HG02870 (cell line): ENCODE measurements around the gene SLC18A2.
"Not testable (repeated sequence)": the region's sequence is repeated elsewhere in the genome, so short reads cannot be mapped to it uniquely, and the experiment has no call there.

ENCODE experiments used
- ATAC-seq: cut with Tn5 transposase; IDR thresholded peaks from one replicate; pipeline ENCODE4 v1.9.1; 2021; ENCODE audit warnings: mild to moderate bottlenecking, moderate library complexity; ENCODE audit not compliant: unreplicated experiment

The SLC18A2 gene

DNA sequence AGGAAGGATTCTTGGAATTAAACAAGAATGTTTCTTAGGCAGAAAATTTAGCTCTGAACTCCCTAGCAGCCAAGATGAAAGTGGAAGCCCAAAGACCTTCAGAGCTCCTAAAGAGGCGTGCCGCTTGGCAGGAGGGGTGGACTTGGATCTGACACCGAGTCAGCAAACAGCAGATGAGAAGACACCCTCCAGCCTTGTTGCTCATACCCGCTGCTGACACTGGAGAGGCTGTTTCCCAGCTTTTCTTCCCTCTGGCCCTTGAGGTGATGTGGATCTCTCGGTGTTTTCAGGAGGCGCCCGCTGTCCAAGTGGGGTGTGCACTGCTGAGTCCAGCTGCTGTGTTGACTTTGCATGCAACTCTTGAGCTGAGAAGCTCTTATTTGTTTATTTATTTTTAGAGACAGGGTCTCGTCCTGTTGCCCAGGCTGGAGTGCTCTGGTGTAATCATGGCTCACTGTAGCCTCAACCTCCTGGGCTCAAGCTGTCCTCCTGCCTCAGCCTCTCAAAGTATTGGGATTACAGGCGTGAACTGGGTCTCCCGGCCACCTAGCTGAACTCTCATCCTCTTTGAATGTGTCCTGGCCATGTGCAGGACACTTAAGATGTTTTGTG lies 21.5 kb downstream of the SLC18A2 start:
- ATAC-seq, result no peak

DNA sequence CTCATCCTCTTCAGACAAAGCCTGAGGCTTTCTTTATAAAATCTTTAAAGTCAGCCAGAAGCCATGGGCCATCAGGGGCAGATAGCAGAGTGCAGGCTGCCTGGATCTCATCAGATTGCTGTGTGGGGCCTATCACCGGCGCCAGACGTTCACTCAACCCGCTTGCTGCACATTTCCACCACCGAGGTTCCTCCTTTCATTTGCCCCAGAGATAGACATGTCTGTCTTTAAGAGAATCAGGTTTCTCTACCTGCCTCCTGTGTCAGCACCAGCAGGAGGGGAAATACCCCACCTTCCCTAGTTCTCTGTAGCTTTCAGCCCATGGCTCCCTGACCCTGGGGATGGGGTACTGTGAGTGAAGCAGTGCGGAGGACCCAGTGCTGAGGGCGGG lies 22.0 kb downstream of the SLC18A2 start:
- ATAC-seq, result no peak

DNA sequence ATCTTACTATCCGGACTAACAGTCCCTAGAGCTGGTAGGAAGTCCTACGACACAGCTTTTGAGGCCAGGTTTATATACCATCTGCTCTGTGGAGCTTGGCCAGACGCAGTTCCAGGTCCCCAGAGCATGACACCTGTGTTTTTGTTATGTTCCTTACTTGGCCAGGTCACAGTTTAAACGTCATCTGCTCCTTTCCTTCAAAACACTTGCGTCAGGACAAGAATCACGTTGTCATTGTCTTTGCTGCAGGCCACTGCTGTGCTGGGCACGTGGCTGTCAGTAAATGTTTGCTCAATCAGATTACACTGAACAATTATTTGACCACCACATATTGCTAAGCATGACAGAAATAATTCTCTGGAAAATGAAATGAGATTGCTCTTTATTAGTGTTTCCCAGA lies 23.9 kb downstream of the SLC18A2 start:
- ATAC-seq, result no peak

DNA sequence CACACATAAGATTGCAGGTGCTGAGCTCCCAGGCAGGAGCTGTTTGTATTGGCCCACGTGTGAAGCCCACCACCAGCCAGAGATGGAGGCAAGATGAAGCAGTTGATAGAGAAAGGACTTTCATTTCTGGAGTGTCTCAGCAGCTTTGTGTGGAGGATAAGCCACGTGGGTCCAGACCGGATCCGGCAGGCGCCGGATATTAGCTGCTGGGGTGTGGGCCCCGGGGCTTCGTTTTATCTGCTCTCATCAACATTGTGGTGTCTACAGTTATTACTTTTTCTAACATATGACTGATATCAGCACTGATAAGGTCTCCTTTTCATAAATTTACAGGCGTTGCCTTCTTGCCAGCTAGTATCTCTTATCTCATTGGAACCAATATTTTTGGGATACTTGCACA lies 25.5 kb downstream of the SLC18A2 start:
- no peak for ATAC-seq

DNA sequence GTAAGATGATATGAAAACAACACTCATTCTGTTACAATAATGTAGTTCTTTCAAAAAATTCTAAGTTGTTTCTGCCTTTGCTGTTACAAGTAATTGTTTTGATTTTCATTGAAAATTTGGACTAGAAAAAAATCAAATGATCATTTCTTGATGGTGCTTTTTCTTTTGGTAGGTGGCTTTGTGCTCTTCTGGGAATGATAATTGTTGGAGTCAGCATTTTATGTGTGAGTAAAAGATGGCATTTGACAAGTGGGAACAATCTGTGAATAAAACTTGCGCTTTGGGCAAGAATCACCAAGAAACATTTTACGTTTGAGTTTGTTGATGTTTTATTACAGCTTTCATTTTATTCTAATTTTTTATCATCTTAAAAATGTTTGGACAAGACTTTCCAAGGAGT lies 25.9 kb downstream of the SLC18A2 start:
- no peak for ATAC-seq

DNA sequence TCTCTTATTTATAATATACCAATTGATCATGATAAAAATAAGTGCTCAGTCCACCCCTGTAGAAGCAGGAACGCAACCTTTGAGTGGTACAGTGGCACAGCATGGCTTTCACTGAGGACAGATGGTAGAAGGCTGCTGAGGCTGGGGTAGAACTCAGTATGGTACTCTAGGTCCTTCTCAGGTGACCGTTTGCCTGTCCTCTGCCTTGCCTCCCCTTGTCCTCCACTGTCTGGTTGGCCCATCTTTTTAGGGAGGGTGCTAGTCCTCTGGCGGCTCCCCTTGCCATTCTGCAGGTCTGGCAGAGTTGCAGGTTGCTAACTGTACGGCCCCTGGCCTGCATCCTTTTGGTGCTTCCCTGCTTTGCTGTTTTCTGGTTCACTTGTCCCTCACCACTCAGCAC lies 27.3 kb downstream of the SLC18A2 start:
- ATAC-seq, result no peak

DNA sequence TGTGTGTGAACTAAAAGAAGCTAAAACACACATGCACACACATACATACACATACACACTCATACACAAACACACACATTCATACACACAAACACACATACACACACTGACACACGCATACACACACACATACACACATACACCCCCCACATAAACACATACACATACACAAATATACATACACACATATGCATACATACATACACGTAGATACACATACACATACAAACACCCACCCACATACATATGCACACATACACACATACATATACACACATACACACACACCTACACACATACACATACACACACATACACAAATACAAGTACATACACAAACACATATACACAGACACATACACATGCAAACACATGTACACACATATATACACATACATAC lies 28.0 kb downstream of the SLC18A2 start:
- no peak for ATAC-seq

DNA sequence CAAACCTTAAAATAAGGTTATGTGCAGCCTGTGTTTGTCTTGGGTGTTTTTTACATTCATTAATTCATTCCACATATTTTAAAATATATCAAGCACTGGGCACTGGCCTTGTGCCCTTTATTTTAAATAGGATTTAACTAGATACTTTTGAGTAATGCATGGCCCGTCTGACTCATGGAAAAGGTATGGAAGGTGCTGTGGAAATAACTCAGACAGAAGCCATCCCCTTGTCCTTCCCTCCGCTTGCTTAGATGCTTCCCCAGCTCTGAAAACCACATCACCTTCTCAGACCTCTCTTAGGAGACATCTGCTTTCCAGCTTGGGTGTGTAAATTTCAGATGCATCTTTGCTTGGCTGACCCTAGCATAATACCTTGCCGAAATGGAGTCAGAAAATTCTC lies 30.5 kb downstream of the SLC18A2 start:
- ATAC-seq, result no peak

DNA sequence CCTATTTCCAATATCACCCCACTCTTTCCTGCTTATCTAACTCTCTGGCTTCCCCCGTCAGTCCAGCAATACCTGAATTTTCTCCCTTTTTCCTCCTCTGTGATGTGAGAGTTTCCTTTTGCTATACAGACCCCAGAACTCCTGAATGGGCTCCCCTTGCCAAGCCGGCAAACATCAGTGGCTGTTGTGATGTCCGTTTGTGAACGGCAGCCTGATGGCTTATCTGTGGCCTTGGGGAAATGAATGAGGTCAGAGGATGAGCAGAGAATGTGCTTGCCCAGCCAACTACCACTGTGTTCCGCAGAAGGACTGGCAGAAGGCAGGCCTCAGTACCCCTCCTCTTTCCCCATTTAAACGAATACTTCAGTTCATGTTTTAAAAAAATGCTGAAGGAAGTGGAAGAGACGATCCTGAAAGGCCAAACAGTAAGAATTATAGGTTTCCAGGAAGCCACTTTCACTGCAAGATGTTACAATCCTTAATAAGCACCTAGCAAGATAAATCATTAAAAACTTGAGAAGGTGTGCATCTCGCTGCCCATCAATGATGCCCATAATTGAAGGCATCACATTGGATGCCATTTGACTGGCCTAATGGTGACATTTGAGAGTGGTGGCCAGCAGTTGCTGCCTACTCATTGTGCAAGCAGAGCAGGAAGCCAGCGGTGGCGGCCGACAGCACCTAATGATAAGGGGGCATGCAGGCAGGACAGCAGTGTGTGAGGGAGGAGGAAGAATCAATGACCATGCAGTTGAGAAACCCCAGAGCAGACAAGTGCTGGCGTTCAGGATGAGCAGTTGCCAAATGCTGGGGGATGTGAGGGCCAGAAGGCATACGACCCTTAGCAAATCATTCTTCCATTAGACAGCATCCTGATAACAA lies 31.5 kb downstream of the SLC18A2 start:
- no peak for ATAC-seq

DNA sequence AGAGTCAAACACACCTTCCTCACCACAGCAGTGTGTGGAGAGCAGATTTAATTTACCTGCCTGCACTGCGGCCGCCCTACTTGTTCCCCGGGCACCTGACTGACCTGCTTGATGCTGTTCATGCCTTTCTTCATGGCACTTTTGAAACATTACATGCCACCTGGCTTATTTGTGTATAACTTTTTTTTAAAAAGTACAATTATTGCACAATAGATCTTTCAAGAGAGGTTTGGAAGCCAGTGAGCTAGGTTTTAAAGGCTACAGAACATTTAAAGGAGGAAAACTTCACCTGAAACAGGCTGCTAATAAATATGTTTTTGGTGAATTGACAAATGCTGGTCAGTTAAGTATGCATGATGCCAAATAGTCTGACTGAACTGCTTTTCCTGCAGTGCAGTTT lies 33.1 kb downstream of the SLC18A2 start:
- ATAC-seq, result no peak

DNA sequence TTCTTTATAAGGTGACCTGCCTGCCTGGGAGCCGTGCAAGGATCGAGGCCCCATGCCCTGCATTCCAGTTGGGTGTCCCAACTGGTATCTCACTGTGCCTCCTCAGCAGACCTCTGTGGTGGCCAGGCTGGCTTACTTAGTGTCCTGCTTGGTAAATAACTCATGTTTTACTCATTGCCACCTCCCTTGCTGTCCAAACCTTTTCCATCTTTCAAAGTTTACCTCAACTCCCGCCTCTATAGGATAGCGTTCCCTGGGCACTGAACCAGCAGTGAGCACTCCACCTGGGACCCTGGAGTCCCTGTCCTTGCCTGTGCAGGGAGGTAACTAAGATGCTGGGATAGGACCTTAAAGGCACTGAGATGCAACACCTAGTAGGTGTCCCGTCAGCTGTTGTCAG lies 33.6 kb downstream of the SLC18A2 start:
- ATAC-seq, result no peak

DNA sequence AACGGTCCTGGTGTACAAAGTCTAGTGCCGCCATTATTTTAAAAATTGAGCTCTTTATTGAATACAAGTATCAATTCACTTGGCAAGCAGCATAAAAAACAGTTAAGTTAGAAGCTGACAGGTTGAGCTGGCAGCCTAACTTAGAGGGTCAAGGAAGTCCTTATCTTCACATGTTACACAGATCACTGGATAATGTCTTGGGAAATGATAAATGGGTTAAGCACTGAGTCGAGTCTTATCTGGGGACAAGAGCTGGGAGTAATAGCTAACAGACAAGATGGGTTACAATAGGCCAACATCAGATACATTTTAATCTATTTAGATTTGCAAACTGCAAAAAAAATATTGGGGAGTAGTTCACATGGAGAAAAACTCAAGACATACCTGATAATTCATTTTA lies 34.2 kb downstream of the SLC18A2 start:
- ATAC-seq, result no peak

DNA sequence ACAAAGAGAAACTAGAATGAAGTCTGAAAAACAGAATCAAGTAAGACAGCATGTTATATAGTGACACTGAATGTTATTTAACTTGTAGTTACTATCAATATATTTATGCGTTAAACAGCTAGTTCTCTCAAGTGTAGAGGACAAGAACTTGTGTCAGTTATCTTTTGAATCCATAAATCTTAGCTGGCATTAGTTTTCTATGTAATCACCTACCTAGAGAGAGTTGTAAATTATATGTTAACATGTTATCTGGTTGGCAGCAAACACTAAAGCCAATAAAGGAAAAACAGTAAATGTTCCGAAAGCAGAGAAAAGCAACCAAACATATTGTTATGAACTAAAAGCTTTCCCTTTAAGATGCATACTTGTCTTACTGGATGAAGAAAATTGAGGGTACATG lies 36.8 kb downstream of the SLC18A2 start:
- no peak for ATAC-seq

DNA sequence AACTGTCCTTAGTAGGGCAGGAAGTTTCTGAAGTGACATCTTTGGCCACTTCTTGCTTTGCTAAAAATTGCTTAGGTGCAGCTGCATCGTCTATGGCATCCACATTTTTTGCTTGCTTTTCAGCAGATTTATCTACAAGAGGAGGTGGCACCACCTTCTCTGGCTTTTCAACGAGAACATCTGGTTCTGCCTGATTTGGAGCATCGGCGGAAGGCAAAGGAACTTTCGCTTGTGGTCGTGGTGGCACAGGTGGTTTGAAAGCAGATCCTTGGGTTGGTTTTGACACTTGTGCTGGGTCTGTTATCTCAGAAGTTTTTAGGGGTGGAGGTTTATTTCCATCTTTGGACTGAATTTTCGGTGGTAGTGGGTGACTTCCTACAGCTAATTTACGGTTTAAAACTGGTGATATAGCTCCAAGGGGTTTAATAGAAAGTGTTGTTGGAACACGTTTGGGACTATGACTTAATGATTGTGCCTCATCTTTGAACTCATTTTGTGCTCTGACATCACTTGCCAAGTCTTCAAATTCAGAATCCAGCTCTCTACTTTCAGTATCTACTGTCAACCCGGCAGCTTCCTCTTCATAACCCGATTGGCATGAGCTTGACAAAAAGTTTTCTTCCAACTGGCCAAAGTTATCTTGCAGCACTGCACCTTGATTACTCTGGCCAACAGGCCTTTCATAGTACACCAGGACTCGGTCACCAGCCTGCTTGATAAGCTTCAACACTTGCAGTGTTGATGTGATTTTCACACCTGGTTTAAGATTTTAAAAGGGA lies 44.0 kb downstream of the SLC18A2 start:
- no peak for ATAC-seq

DNA sequence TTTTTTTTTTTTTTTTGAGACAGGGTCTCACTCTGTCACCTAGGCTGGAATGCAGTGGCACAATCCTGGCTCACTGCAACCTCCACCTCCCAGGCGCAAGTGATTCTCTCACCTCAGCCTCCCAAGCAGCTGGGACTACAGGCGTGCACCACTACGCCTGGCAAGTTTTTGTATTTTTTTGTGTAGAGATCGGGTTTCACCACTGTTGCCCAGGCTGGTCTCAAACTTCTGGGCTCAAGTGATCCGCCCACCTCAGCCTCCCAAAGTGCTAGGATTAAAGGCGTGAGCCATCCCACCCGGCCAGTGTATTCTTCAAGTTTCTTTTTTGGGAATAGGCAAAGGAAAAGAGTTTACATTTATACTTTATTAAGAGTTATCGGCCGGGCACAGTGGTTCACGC lies 50.0 kb downstream of the SLC18A2 start:
- not testable (repeated sequence) for ATAC-seq

DNA sequence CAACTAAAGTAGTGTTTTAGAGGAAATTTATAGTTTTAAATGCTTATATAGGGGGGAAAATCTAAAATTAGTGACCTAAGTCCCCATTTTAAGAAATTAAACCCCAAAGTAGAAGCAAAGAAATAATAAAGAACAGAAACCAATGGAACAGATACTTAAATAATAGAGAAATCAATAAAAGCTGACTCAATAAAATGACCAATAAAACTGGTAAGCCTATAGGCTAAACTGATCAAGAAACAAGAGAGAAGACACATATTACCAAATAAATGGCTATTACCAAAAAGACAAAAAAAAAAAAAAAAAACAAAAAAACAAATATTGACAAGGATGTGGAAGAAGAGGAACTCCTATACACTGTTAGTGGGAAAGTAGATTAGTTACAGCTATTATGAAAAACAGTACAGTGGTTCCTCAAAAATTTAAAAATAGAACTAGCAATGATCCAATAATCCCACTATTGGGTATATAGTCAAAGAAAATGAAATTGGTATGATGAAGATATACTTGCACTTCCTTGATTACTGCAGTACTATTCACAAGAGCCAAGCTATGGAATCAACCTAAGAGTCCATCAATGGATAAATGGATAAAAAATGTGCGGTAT lies 53.2 kb downstream of the SLC18A2 start:
- ATAC-seq, result no peak

DNA sequence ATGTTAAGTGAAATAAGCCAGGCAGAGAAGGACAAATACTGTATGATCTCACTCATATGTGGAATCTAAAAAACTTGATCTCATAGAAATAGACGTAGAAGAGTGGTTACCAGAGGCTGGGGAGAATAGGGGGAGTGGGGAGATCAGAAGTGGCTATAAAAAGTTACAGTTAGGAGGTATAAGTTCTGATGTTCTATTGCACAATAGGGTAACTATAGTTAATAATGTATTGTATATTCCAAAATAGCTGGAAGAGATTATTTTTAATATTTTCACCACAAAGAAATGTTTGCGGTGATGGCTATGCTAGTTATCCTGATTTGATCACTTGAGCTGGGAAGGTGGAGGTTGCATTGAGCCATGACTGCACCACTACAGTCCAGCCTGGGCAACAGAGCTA lies 53.8 kb downstream of the SLC18A2 start:
- no peak for ATAC-seq

DNA sequence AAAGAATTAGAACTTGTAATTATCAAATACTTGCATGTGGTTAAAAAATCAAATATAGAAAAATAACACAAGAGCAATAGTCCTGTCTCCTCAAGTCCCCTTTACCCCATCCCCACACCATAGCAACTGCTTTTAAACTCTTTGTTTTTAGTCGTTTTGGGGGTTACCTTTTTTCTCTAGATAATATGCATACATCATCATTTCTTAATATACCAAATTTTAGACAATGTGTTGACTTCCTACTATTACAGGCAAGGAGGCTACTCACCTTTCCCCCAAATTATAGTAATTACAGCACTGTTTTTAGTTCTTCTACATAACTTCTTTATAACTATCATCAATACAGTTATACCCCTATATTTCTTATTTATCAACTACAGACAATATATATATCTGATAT lies 57.3 kb downstream of the SLC18A2 start:
- no peak for ATAC-seq

DNA sequence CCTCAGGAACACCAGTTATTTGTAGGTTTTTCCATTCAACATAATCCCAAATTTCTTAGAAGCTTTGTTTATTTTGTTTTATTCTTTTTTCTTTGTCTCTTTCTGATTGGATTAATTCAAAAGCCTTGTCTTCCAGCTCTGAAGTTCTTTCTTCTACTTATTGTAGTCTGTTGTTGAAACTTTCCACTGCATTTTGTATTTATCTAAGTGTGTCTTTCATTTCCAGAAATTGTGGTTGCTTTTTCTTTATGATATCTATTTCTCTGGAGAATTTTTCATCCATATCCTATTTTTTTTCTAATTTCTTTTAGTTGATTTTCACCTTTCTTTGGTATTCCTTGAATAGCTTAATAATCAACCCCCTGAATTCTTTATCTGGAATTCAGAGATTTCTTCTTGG lies 58.5 kb downstream of the SLC18A2 start:
- ATAC-seq, result no peak

DNA sequence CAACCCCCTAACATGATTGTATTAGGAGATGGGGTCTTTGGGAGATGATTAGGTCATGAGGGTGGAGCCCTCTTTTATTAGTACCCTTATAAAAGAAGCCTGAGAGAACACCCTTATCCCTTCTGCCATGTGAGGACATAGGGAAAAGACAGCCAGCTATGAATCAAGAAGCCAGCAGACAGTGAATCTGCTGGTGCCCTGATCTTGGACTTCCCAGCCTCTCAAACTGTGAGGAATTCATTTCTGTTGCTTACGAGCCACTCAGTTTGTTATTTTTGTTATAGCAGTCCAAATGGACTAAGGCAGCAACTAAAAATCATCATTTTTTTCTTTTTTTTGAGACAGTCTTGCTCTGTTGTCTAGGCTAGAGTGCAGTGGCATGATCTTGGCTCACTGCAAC lies 59.8 kb downstream of the SLC18A2 start:
- no peak for ATAC-seq

DNA sequence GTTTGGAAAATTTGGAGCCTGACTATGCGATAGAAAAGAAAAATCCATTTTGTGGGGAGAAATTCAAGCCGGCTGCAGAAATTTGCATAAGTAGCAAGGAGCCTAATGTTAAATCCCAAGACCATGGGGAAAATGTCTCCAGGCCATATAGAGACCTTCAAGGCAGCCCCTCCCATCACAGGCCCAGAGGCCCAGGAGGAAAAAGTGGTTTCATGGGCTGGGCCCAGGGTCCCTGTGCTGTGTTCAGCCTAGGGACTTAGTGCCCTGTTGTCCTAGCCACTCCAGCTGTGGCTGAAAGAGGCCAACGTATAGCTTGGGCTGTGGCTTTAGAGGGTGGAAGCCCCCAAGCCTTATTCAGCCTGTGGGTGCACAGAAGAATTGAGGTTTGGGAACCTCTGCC lies 62.5 kb downstream of the SLC18A2 start:
- not testable (repeated sequence) for ATAC-seq
